GM10266 (cell line): ENCODE results near the gene D2HGDH.
A peak's percentile ranks its signal among the peaks of the same experiment; 100 is the strongest.

Experiments
- DNase-seq: peaks from one replicate; pipeline ENCODE4 v3.0.0; 2012; ENCODE audit errors: extremely low spot score
- CTCF ChIP-seq: IDR thresholded peaks from 2 replicates; pipeline ENCODE4 v1.5.1; 2012; ENCODE audit warnings: mild to moderate bottlenecking, low read depth; ENCODE audit not compliant: control insufficient read depth, insufficient read depth; ENCODE audit errors: missing control alignments

D2HGDH gene

GRCh38 chr2:241695651-241696050 lies 38.8 kb upstream of the D2HGDH start:
- DNase-seq = no peak
- TF ChIP-seq CTCF = no peak

GRCh38 chr2:241701149-241701398 lies 33.4 kb upstream of the D2HGDH start:
- peak; percentile 53 for TF ChIP-seq CTCF
- no peak for DNase-seq

- DNase-seq = peak; percentile 96
Observed at GRCh38 chr2:241701399-241702154, 32.9 kb upstream of the D2HGDH start, which contains the start of gene ING5. Gene ING5, plus strand, starts transcription at chr2:241702039. Its CDS starts 27 bp downstream, at chr2:241702066.

GRCh38 chr2:241702155-241703031 lies 32.0 kb upstream of the D2HGDH start:
- peak; percentile 58 for TF ChIP-seq CTCF
- peak; percentile 96 for DNase-seq

More at GRCh38 chr2:241701399-241702154, 32.9 kb upstream of the D2HGDH start, which contains the start of gene ING5:
- no peak for TF ChIP-seq CTCF

- no peak for TF ChIP-seq CTCF
- DNase-seq = no peak
Observed at GRCh38 chr2:241703032-241703604, 31.3 kb upstream of the D2HGDH start.

- DNase-seq = no peak
- TF ChIP-seq CTCF = no peak
Observed at GRCh38 chr2:241706537-241706936, 27.9 kb upstream of the D2HGDH start.

GRCh38 chr2:241708879-241709278 lies 25.6 kb upstream of the D2HGDH start:
- TF ChIP-seq CTCF = no peak
- no peak for DNase-seq
